Measurements from ENCODE around the gene SPEF2. TPM values are rescaled to one million over a fixed set of nuclear protein-coding genes. Genes with fewer than 3 reads are reported as not detected.

SPEF2 gene, protein sequence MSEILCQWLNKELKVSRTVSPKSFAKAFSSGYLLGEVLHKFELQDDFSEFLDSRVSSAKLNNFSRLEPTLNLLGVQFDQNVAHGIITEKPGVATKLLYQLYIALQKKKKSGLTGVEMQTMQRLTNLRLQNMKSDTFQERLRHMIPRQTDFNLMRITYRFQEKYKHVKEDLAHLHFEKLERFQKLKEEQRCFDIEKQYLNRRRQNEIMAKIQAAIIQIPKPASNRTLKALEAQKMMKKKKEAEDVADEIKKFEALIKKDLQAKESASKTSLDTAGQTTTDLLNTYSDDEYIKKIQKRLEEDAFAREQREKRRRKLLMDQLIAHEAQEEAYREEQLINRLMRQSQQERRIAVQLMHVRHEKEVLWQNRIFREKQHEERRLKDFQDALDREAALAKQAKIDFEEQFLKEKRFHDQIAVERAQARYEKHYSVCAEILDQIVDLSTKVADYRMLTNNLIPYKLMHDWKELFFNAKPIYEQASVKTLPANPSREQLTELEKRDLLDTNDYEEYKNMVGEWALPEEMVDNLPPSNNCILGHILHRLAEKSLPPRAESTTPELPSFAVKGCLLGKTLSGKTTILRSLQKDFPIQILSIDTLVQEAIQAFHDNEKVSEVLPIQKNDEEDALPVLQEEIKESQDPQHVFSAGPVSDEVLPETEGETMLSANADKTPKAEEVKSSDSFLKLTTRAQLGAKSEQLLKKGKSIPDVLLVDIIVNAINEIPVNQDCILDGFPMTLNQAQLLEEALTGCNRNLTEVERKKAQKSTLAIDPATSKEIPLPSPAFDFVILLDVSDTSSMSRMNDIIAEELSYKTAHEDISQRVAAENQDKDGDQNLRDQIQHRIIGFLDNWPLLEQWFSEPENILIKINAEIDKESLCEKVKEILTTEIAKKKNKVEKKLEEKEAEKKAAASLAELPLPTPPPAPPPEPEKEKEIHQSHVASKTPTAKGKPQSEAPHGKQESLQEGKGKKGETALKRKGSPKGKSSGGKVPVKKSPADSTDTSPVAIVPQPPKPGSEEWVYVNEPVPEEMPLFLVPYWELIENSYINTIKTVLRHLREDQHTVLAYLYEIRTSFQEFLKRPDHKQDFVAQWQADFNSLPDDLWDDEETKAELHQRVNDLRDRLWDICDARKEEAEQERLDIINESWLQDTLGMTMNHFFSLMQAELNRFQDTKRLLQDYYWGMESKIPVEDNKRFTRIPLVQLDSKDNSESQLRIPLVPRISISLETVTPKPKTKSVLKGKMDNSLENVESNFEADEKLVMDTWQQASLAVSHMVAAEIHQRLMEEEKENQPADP (N-terminal part only)
- 0.46 and 2.3 TPM in 2 replicates for total RNA-seq

DNA sequence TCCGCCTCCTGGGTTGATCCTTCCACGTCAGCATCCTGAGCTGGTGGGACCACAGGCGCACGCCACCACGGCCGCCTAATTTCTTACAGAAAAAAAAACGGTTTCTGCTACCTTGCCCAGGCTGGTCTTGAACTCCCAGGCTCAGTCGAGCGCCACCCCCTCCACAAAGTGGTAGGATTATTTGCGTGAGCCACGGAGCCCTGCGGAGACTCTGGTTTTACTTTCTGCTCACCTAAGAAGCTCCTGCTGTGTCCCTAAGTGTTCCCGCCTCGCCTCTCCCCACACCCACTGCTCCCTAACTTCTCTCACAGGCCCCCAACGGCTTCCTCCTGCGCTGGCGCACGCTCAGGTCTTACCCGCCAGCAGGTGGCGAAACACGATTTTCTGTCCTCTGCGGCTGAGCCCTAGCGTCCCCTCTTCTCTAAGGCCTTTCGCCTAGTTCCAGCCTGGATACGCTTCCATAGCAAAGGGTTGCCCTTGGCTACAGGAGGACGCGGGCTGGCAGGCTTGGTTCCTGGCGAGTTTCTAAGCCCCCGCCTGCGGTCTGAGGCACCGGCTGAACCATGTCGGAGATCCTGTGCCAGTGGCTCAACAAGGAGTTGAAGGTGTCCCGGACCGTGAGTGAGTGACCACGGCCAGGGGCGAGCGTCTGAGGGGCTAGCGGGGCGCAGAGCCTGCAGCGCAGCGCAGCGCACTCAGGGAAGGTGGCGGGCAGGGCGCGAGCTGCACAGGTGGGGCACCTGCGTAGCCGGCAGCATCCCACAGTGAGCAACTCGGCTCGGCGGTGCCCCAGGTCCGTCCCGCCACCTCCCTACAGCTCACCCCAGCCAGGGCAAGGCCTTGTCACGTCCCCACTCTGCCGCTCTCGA, at the start of gene SPEF2:
SPEF2 (plus strand) TSS at position 429 of the 869 bp plus-strand sequence; CDS start at position 564, 135 bp downstream.

DNA sequence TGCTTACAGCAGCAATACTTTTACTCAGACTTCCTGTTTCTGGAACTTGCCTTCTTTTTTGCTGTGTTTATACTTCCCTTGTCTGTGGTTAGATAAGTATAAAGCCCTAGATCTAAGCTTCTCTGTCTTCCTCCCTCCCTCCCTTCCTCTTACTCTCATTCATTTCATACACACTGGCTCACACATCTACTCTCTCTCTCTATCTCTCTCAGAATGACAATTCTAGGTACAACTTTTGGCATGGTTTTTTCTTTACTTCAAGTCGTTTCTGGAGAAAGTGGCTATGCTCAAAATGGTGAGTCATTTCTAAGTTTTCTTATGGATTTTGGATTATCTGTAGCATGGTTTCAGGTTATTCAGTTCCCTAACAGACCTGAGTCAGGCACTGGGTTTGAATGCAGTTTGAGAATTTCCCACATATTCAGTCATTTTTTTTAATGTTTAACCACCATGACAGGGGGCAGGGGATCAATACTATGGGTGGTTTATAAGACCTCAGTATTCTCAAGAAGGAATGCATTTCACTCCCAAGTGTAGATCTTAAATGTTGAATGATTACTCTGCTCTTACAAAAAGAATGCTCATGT, 239.2 kb downstream of the SPEF2 start, which contains the start of gene IL7R:
IL7R (plus strand) TSS at position 127 of the 587 bp plus-strand sequence; CDS start at position 214, 87 bp downstream.

Other genes with a start within 250 kb of the SPEF2 start
- 4.1 and 5.5 TPM in 2 replicates for gene IL7R, start 239.0 kb downstream of the SPEF2 start, total RNA-seq